SK-N-SH (cell line): Measurements from ENCODE around the gene ZNF578. TPM values are rescaled to one million over a fixed set of nuclear protein-coding genes. Genes with fewer than 3 reads are reported as not detected.

Experiments used
- CTCF ChIA-PET: fragments of 300-600, 350-600 bp; formaldehyde crosslinking; extraction: SDS; loops from one replicate; lab custom pipeline; 2021; lab: Yijun Ruan, JAX
- POLR2A ChIA-PET: fragments of 350-600 bp; sonication (Branson Sonifier 250); formaldehyde crosslinking; extraction: SDS; loops from one replicate; lab custom pipeline; 2020; ENCODE audit warnings: antibody characterized with exemption, inconsistent platforms; lab: Yijun Ruan, JAX
- DNase-seq: peaks from one replicate; pipeline ENCODE4 v3.0.0; 2012
- H2AFZ ChIP-seq: fragments of 200-600 bp; sonication (generic); 2 replicates; pipeline ENCODE4 v1.8.1; 2016; ENCODE audit warnings: antibody characterized with exemption, mild to moderate bottlenecking, low read depth
- H3F3A ChIP-seq: fragments of 200-600 bp; sonication (generic); replicated peaks from 2 replicates; pipeline ENCODE3; 2016; ENCODE audit warnings: antibody characterized with exemption, mild to moderate bottlenecking; ENCODE audit not compliant: insufficient read depth
- H3K27ac ChIP-seq, 2 experiments: fragments of 200-500 bp in 1 of 2; fragments of 200-600 bp in 1 of 2; sonication (Bioruptor generic) in 1 of 2; sonication (generic), shearing (Covaris generic) in 1 of 2; 2 replicates each; pipeline versions ENCODE4 v1.5.1 to v1.6.1; 2014 to 2016; ENCODE audit warnings: low read depth in 2 of 2, inconsistent platforms in 1 of 2, low read length in 1 of 2, mild to moderate bottlenecking in 1 of 2, mixed read lengths in 1 of 2
- H3K27me3 ChIP-seq: fragments of 200-600 bp; sonication (generic), shearing (Covaris generic); 2 replicates; pipeline ENCODE4 v1.6.1; 2016; ENCODE audit warnings: mixed run types; ENCODE audit not compliant: insufficient read depth
- H3K36me3 ChIP-seq, 2 experiments: fragments of 200-500 bp in 1 of 2; fragments of 200-600 bp in 1 of 2; sonication (Bioruptor generic) in 1 of 2; sonication (generic) in 1 of 2; replicated peaks in 1 of 2; 2 replicates each; pipeline versions ENCODE3 to v1.5.1; 2014 to 2016; ENCODE audit warnings: low read length in 1 of 2, mild to moderate bottlenecking in 1 of 2; ENCODE audit not compliant: insufficient read depth in 2 of 2, control insufficient read depth in 1 of 2
- H3K4me1 ChIP-seq, 2 experiments: fragments of 200-500 bp in 1 of 2; fragments of 200-600 bp in 1 of 2; sonication (Bioruptor generic) in 1 of 2; sonication (generic), shearing (Covaris generic) in 1 of 2; 2 replicates each; pipeline versions ENCODE4 v1.5.1 to v1.6.1; 2014 to 2016; ENCODE audit warnings: low read depth in 1 of 2, low read length in 1 of 2, mixed run types in 1 of 2; ENCODE audit not compliant: insufficient read depth in 2 of 2, control insufficient read depth in 1 of 2
- H3K4me2 ChIP-seq: fragments of 200-600 bp; sonication (generic), shearing (Covaris generic); 2 replicates; pipeline ENCODE4 v1.6.1; 2017; ENCODE audit warnings: mixed run types
- H3K4me3 ChIP-seq, 2 experiments: fragments of 200-500 bp in 1 of 2; fragments of 200-600 bp in 1 of 2; sonication (Bioruptor generic) in 1 of 2; sonication (generic), shearing (Covaris generic) in 1 of 2; 2 replicates each; pipeline versions ENCODE4 v1.5.1 to v1.8.1; 2014 to 2016; ENCODE audit warnings: low read depth in 2 of 2, inconsistent platforms in 1 of 2, low read length in 1 of 2, mild to moderate bottlenecking in 1 of 2, mixed read lengths in 1 of 2, moderate library complexity in 1 of 2
- H3K79me2 ChIP-seq: fragments of 200-600 bp; sonication (generic); 2 replicates; pipeline ENCODE4 v1.8.1; 2017; ENCODE audit warnings: mild to moderate bottlenecking; ENCODE audit not compliant: insufficient read depth
- H3K9ac ChIP-seq: fragments of 200-600 bp; sonication (generic); 2 replicates; pipeline ENCODE4 v1.6.1; 2017; ENCODE audit warnings: mixed run types
- H3K9me2 ChIP-seq: fragments of 200-600 bp; sonication (generic); 2 replicates; pipeline ENCODE4 v1.6.1; 2017; ENCODE audit warnings: mixed run types
- H3K9me3 ChIP-seq: fragments of 200-600 bp; sonication (generic); 2 replicates; pipeline ENCODE4 v1.6.1; 2017; ENCODE audit warnings: mixed run types, mild to moderate bottlenecking, moderate library complexity
- H4K20me1 ChIP-seq: fragments of 200-600 bp; sonication (generic); 2 replicates; pipeline ENCODE4 v1.6.1; 2017; ENCODE audit warnings: mild to moderate bottlenecking, mixed run types; ENCODE audit not compliant: insufficient read depth
- CHD2 ChIP-seq: fragments of 150-350 bp; IDR thresholded peaks from 2 replicates; pipeline ENCODE4 v1.6.1; 2018; ENCODE audit warnings: low read length; ENCODE audit not compliant: partially characterized antibody
- ELF1 ChIP-seq: IDR thresholded peaks from 2 replicates; pipeline ENCODE4 v1.4.0; 2012
- EZH2phosphoT487 ChIP-seq: fragments of 200-600 bp; sonication (generic); IDR thresholded peaks from 2 replicates; pipeline ENCODE4 v1.6.1; 2017; ENCODE audit warnings: low read depth, mixed run types, mild to moderate bottlenecking, antibody characterized with exemption, moderate library complexity, borderline replicate concordance
- FOXJ3 ChIP-seq: sonication (generic); formaldehyde crosslinking; IDR thresholded peaks from 2 replicates; pipeline ENCODE4 v1.5.1; 2020; ENCODE audit warnings: mild to moderate bottlenecking, missing genetic modification reagents
- GABPA ChIP-seq: IDR thresholded peaks from 2 replicates; pipeline ENCODE4 v1.4.0; 2012; ENCODE audit warnings: low read depth, mild to moderate bottlenecking
- GATA2 ChIP-seq: sonication (generic); formaldehyde crosslinking; IDR thresholded peaks from 2 replicates; pipeline ENCODE4 v1.5.0; 2020; ENCODE audit warnings: mild to moderate bottlenecking, missing genetic modification reagents
- JUND ChIP-seq: IDR thresholded peaks from 2 replicates; pipeline ENCODE4 v1.4.0; 2012
- MAX ChIP-seq: IDR thresholded peaks from 2 replicates; pipeline ENCODE4 v1.4.0; 2012; ENCODE audit warnings: low read depth
- MEF2A ChIP-seq: IDR thresholded peaks from 2 replicates; pipeline ENCODE4 v1.4.0; 2012; ENCODE audit warnings: low read depth, borderline replicate concordance
- MXI1 ChIP-seq: IDR thresholded peaks from 2 replicates; pipeline ENCODE4 v1.6.1; 2012; ENCODE audit warnings: mild to moderate bottlenecking, low read depth, low read length, improper control_type of control experiment
- NRF1 ChIP-seq: IDR thresholded peaks from 2 replicates; pipeline ENCODE4 v1.6.1; 2012; ENCODE audit warnings: low read depth, mild to moderate bottlenecking, low read length
- PBX3 ChIP-seq: IDR thresholded peaks from 2 replicates; pipeline ENCODE4; 2012
- RAD21 ChIP-seq: IDR thresholded peaks from 2 replicates; pipeline ENCODE4 v1.6.1; 2012; ENCODE audit warnings: mild to moderate bottlenecking, low read length
- RCOR1 ChIP-seq: fragments of 150-350 bp; IDR thresholded peaks from 2 replicates; pipeline ENCODE4 v1.6.1; 2017; ENCODE audit warnings: antibody characterized with exemption, low read length
- RFX5 ChIP-seq: IDR thresholded peaks from 2 replicates; pipeline ENCODE4 v1.6.1; 2012; ENCODE audit warnings: mild to moderate bottlenecking, improper control_type of control experiment, low read length
- SIN3A ChIP-seq: IDR thresholded peaks from 2 replicates; pipeline ENCODE4 v1.6.1; 2012; ENCODE audit warnings: low read depth, mild to moderate bottlenecking, low read length, moderate library complexity, borderline replicate concordance
- SMC3 ChIP-seq: IDR thresholded peaks from 2 replicates; pipeline ENCODE4 v1.6.1; 2012; ENCODE audit warnings: low read depth, low read length, improper control_type of control experiment
- TAF1 ChIP-seq: IDR thresholded peaks from 2 replicates; pipeline ENCODE4 v1.6.1; 2012; ENCODE audit warnings: low read depth, mild to moderate bottlenecking, low read length, moderate library complexity, borderline replicate concordance
- TCF12 ChIP-seq: IDR thresholded peaks from 2 replicates; pipeline ENCODE4 v1.4.0; 2012
- USF2 ChIP-seq: fragments of 150-350 bp; IDR thresholded peaks from 2 replicates; pipeline ENCODE4 v1.6.1; 2017; ENCODE audit warnings: antibody characterized with exemption, low read length, low read depth, borderline replicate concordance
- YY1 ChIP-seq: IDR thresholded peaks from 2 replicates; pipeline ENCODE4 v1.4.0; 2012; ENCODE audit warnings: low read depth, mild to moderate bottlenecking
- ZBTB33 ChIP-seq: IDR thresholded peaks from 2 replicates; pipeline ENCODE4 v1.4.0; 2012; ENCODE audit warnings: low read depth, borderline replicate concordance
- WGBS: methylation state at CpG from one replicate; pipeline ENCODE4 v1.1.6; 2017; ENCODE audit warnings: low lambda C conversion rate; 5-methylcytosine and 5-hydroxymethylcytosine counted together
- polyA plus RNA-seq, 3 experiments: library from polyadenylated mRNA; depleted of rRNA; stranded (reverse); fragments of >200 nt; gene quantifications; 2 replicates each; pipeline ENCODE4 v1.2.3, GENCODE V29; 2012

Gene ZNF578
- polyA plus RNA-seq, 1 of the 3 experiments (the other 2 are of a cell fraction), result 2.5 TPM

- Histone ChIP-seq H3K27ac (peak overlapping the region; percentile 75 to 76), H3K9ac (peak overlapping the region; percentile 89), H3K4me1 (peaks cover 0 to 10% of the 10 kb centered on the region in 2 experiments; a peak in 1 of 4 replicates), H3K36me3 (no peaks in the 10 kb centered on the region), H3K9me2 (no peaks in the 10 kb centered on the region), H2AFZ (peak overlapping the region; percentile 93), H3K4me2 (peak overlapping the region; percentile 83), H3K9me3 (no peaks in the 10 kb centered on the region), H4K20me1 (no peaks in the 10 kb centered on the region), H3K4me3 (peak overlapping the region; percentile 73 to 78), H3F3A (peaks cover 11% of the 10 kb centered on the region), H3K27me3 (no peaks in the 10 kb centered on the region), H3K79me2 (peaks cover 23% of the 10 kb centered on the region)
- TF ChIP-seq JUND, result no peak
- TF ChIP-seq RCOR1, result no peak
- no peak for TF ChIP-seq ELF1
- TF ChIP-seq YY1, result no peak
- no peak for TF ChIP-seq TCF12
- TF ChIP-seq TAF1, result no peak
- no peak for TF ChIP-seq NRF1
- no peak for TF ChIP-seq MXI1
- no peak for TF ChIP-seq GATA2
- no peak for TF ChIP-seq RFX5
- TF ChIP-seq SMC3, result no peak
- no peak for TF ChIP-seq FOXJ3
- no peak for TF ChIP-seq GABPA
- no peak for TF ChIP-seq SIN3A
- TF ChIP-seq EZH2phosphoT487, result no peak
- POLR2A ChIA-PET, result interaction anchor here (0.5 kb wide), 1 partner anchor 206 kb away, joined by 3 read pairs; no protein-coding TSS in a partner anchor
- 4% methylated on average over 25 of the region's 25 CpGs for WGBS
- peak; percentile 45 for DNase-seq
- CTCF ChIA-PET, result no interaction called here
Observed at GRCh38 chr19:52527956-52528351, 74.6 kb downstream of the ZNF578 start.

GRCh38 chr19:52532480-52532879 lies 79.1 kb downstream of the ZNF578 start:
- Histone ChIP-seq H3K27me3 (no peaks in the 10 kb centered on the region), H3K9me3 (no peaks in the 10 kb centered on the region), H4K20me1 (no peaks in the 10 kb centered on the region), H3K9ac (no peak overlapping the region), H3F3A (peaks cover 5% of the 10 kb centered on the region), H3K9me2 (no peaks in the 10 kb centered on the region), H3K27ac (no peak overlapping the region), H2AFZ (no peak overlapping the region), H3K36me3 (peaks cover 0 to 5% of the 10 kb centered on the region in 2 experiments), H3K4me2 (no peak overlapping the region), H3K4me3 (no peak overlapping the region), H3K4me1 (peaks cover 0 to 10% of the 10 kb centered on the region in 2 experiments; a peak in 1 of 4 replicates), H3K79me2 (peaks cover 23% of the 10 kb centered on the region)
- DNase-seq, result no peak
- ChIA-PET CTCF (no interaction called here), POLR2A (no interaction called here)
- TF ChIP-seq PBX3, result no peak
- TF ChIP-seq NRF1, result no peak
- TF ChIP-seq SMC3, result no peak
- no peak for TF ChIP-seq ZBTB33
- TF ChIP-seq USF2, result no peak
- TF ChIP-seq MEF2A, result no peak
- no peak for TF ChIP-seq RAD21
- no peak for TF ChIP-seq YY1
- TF ChIP-seq CHD2, result no peak
- TF ChIP-seq MAX, result no peak
- whole genome bisulfite sequencing, result 88% methylated on average over 2 of the region's 2 CpGs
